ENCODE results near the gene RIPPLY1.

GRCh38 chrX:106899276-106899675 lies 3.9 kb downstream of the RIPPLY1 start:
- TF ChIP-seq CTCF (IDR thresholded peaks at IDR 0.05; ENCODE audit: insufficient read depth, low read length, poor library complexity, severe bottlenecking) (no peak), EZH2phosphoT487 (conservative IDR thresholded peaks at IDR 0.05; ENCODE audit: low read length) (no peak)

Data from SU-DHL-6 (cell line).